ENCODE measurements around the gene DVL1. TPM values are rescaled to one million over a fixed set of nuclear protein-coding genes. Genes with fewer than 3 reads are reported as not detected.

Gene DVL1
- total and polyA plus RNA-seq, 4 donors: 39.2 to 79.1 (median 62.8) TPM

GRCh38 chr1:1299686-1300351 is 49.4 kb downstream of the DVL1 start:
- Histone ChIP-seq H3K9ac (ENCODE audit: insufficient read depth in 1 of 2, low read length in 2 of 2) (no peak overlapping the region), H3K27me3 (ENCODE audit: control insufficient read depth in 3 of 3, insufficient read depth in 3 of 3, low read length in 2 of 3) (no peaks in the 10 kb centered on the region), H3K9me3 (ENCODE audit: control insufficient read depth in 4 of 4, insufficient read depth in 3 of 4, low read length in 3 of 4) (no peaks in the 10 kb centered on the region), H3K4me1 (ENCODE audit: control insufficient read depth in 5 of 5, insufficient read depth in 5 of 5, low read length in 5 of 5) (peaks cover 0 to 9% (median 4%) of the 10 kb centered on the region in 5 donors), H3K4me3 (no peak overlapping the region), H3K36me3 (ENCODE audit: control insufficient read depth in 4 of 4, insufficient read depth in 4 of 4, low read length in 4 of 4) (peaks cover 0 to 20% (median 4%) of the 10 kb centered on the region in 4 donors), H3K27ac (ENCODE audit: low read depth in 1 of 2, low read length in 1 of 2) (no peak overlapping the region)
- no peak for DNase-seq
- 87 to 89% methylated on average over 22 of the region's 22 CpGs for WGBS, 2 donors
- no peak for TF ChIP-seq CTCF (IDR thresholded peaks at IDR 0.05; ENCODE audit: control extremely low read depth, extremely low read depth)
- ATAC-seq (ENCODE audit: insufficient read depth, low FRiP score): no peak

- WGBS, 2 donors: 69 to 71% methylated on average over 29 to 30 of the region's 30 CpGs
- no peak overlapping the region for H3K27ac ChIP-seq (ENCODE audit: low read depth in 1 of 2, low read length in 1 of 2)
- no peak overlapping the region for H3K4me3 ChIP-seq
- no peaks in the 10 kb centered on the region for H3K27me3 ChIP-seq (ENCODE audit: control insufficient read depth in 3 of 3, insufficient read depth in 3 of 3, low read length in 2 of 3)
- peak in 2 of 3 donors; percentile 43 to 44 for DNase-seq
- no peak for TF ChIP-seq CTCF (IDR thresholded peaks at IDR 0.05; ENCODE audit: control extremely low read depth, extremely low read depth)
- peaks cover 0 to 24% (median 4%) of the 10 kb centered on the region in 4 donors for H3K36me3 ChIP-seq (ENCODE audit: control insufficient read depth in 4 of 4, insufficient read depth in 4 of 4, low read length in 4 of 4)
- no peak for ATAC-seq (ENCODE audit: insufficient read depth, low FRiP score)
- H3K9me3 ChIP-seq (ENCODE audit: control insufficient read depth in 4 of 4, insufficient read depth in 3 of 4, low read length in 3 of 4): no peaks in the 10 kb centered on the region
- H3K4me1 ChIP-seq (ENCODE audit: control insufficient read depth in 5 of 5, insufficient read depth in 5 of 5, low read length in 5 of 5): peaks cover 0 to 3% (median 0%) of the 10 kb centered on the region in 5 donors
- H3K9ac ChIP-seq (ENCODE audit: insufficient read depth in 1 of 2, low read length in 2 of 2): no peak overlapping the region
Measured at GRCh38 chr1:1298861-1299685, 50.1 kb downstream of the DVL1 start.

GRCh38 chr1:1297802-1298424 is 51.3 kb downstream of the DVL1 start:
- no peaks in the 10 kb centered on the region for H3K27me3 ChIP-seq (ENCODE audit: control insufficient read depth in 3 of 3, insufficient read depth in 3 of 3, low read length in 2 of 3)
- no peaks in the 10 kb centered on the region for H3K9me3 ChIP-seq (ENCODE audit: control insufficient read depth in 4 of 4, insufficient read depth in 3 of 4, low read length in 3 of 4)
- no peak for TF ChIP-seq CTCF (IDR thresholded peaks at IDR 0.05; ENCODE audit: control extremely low read depth, extremely low read depth)
- 92 to 95% methylated on average over 31 of the region's 31 CpGs for WGBS, 2 donors
- peaks cover 0 to 3% (median 0%) of the 10 kb centered on the region in 5 donors for H3K4me1 ChIP-seq (ENCODE audit: control insufficient read depth in 5 of 5, insufficient read depth in 5 of 5, low read length in 5 of 5)
- no peak for ATAC-seq (ENCODE audit: insufficient read depth, low FRiP score)
- peaks cover 0 to 27% (median 4%) of the 10 kb centered on the region in 4 donors for H3K36me3 ChIP-seq (ENCODE audit: control insufficient read depth in 4 of 4, insufficient read depth in 4 of 4, low read length in 4 of 4)
- no peak for DNase-seq
- H3K9ac ChIP-seq (ENCODE audit: insufficient read depth in 1 of 2, low read length in 2 of 2): no peak overlapping the region
- H3K27ac ChIP-seq (ENCODE audit: low read depth in 1 of 2, low read length in 1 of 2): no peak overlapping the region
- no peak overlapping the region for H3K4me3 ChIP-seq

All from lung (tissue), 12 donors.